Measurements from ENCODE around the gene NKD2.
"Not testable (repeated sequence)": the region's sequence is repeated elsewhere in the genome, so short reads cannot be mapped to it uniquely, and the experiment has no call there.

NKD2 gene

GRCh38 chr5:1000831-1001230 is 7.8 kb upstream of the NKD2 start:
- DNase-seq (ENCODE audit: low read depth in 2 of 2) = not testable (repeated sequence)

- no peak for DNase-seq (ENCODE audit: low read depth in 2 of 2)
These were observed 7.0 kb upstream of the NKD2 start for GRCh38 chr5:1001406-1002270.

GRCh38 chr5:1002271-1002546 is 6.4 kb upstream of the NKD2 start:
- no peak for DNase-seq (ENCODE audit: low read depth in 2 of 2)

GRCh38 chr5:1002836-1003235 is 5.8 kb upstream of the NKD2 start:
- DNase-seq (ENCODE audit: low read depth in 2 of 2) = no peak

- DNase-seq (ENCODE audit: low read depth in 2 of 2) = no peak
These were observed 5.2 kb upstream of the NKD2 start for GRCh38 chr5:1003296-1003937.

- no peak for DNase-seq (ENCODE audit: low read depth in 2 of 2)
These were observed 3.9 kb upstream of the NKD2 start for GRCh38 chr5:1004461-1005248.

GRCh38 chr5:1005249-1005851 is 3.3 kb upstream of the NKD2 start:
- no peak for DNase-seq (ENCODE audit: low read depth in 2 of 2)

GRCh38 chr5:1005904-1006655 is 2.5 kb upstream of the NKD2 start:
- DNase-seq (ENCODE audit: low read depth in 2 of 2) = no peak

- no peak for DNase-seq (ENCODE audit: low read depth in 2 of 2)
These were observed 1.9 kb upstream of the NKD2 start for GRCh38 chr5:1006656-1007071.

- DNase-seq (ENCODE audit: low read depth in 2 of 2) = no peak
These were observed 1.4 kb upstream of the NKD2 start for GRCh38 chr5:1007221-1007680.

- no peak for DNase-seq (ENCODE audit: low read depth in 2 of 2)
These were observed 736 bp upstream of the NKD2 start for GRCh38 chr5:1007681-1008450.

GRCh38 chr5:1009359-1010180 is 968 bp downstream of the NKD2 start:
- DNase-seq (ENCODE audit: low read depth in 2 of 2) = no peak

GRCh38 chr5:1010181-1010510 is 1.5 kb downstream of the NKD2 start:
- DNase-seq (ENCODE audit: low read depth in 2 of 2) = no peak

- DNase-seq (ENCODE audit: low read depth in 2 of 2) = no peak
These were observed 2.0 kb downstream of the NKD2 start for GRCh38 chr5:1010641-1011046.

- DNase-seq (ENCODE audit: low read depth in 2 of 2) = no peak
These were observed 2.6 kb downstream of the NKD2 start for GRCh38 chr5:1011226-1011631.

GRCh38 chr5:1011741-1012312 is 3.2 kb downstream of the NKD2 start:
- DNase-seq (ENCODE audit: low read depth in 2 of 2) = no peak

- DNase-seq (ENCODE audit: low read depth in 2 of 2) = no peak
These were observed 3.8 kb downstream of the NKD2 start for GRCh38 chr5:1012313-1012841.

- DNase-seq (ENCODE audit: low read depth in 2 of 2) = no peak
These were observed 4.3 kb downstream of the NKD2 start for GRCh38 chr5:1012900-1013237.

GRCh38 chr5:1013238-1013947 is 4.8 kb downstream of the NKD2 start:
- DNase-seq (ENCODE audit: low read depth in 2 of 2) = no peak
